HG02678 (cell line): ENCODE measurements around the gene RGS7.
"Not testable (repeated sequence)": the region's sequence is repeated elsewhere in the genome, so short reads cannot be mapped to it uniquely, and the experiment has no call there.

Experiments
- ATAC-seq: cut with Tn5 transposase; IDR thresholded peaks from one replicate; pipeline ENCODE4 v1.9.1; 2021; ENCODE audit warnings: mild to moderate bottlenecking, moderate library complexity; ENCODE audit not compliant: unreplicated experiment

Gene RGS7

GRCh38 chr1:241275226-241275625, 81.8 kb downstream of the RGS7 start:
- no peak for ATAC-seq

- no peak for ATAC-seq
Observed at GRCh38 chr1:241274693-241275092, 82.3 kb downstream of the RGS7 start.

GRCh38 chr1:241272828-241273227, 84.2 kb downstream of the RGS7 start:
- ATAC-seq, result no peak

GRCh38 chr1:241271427-241271826, 85.6 kb downstream of the RGS7 start:
- ATAC-seq, result no peak

GRCh38 chr1:241270016-241270415, 87.0 kb downstream of the RGS7 start:
- no peak for ATAC-seq

GRCh38 chr1:241269116-241269515, 87.9 kb downstream of the RGS7 start:
- ATAC-seq, result no peak

- no peak for ATAC-seq
Observed at GRCh38 chr1:241266121-241266520, 90.9 kb downstream of the RGS7 start.

GRCh38 chr1:241265428-241265827, 91.6 kb downstream of the RGS7 start:
- ATAC-seq, result no peak

GRCh38 chr1:241263346-241263745, 93.7 kb downstream of the RGS7 start:
- ATAC-seq, result no peak

- no peak for ATAC-seq
Observed at GRCh38 chr1:241253471-241253870, 103.5 kb downstream of the RGS7 start.

- ATAC-seq, result no peak
Observed at GRCh38 chr1:241250465-241250864, 106.5 kb downstream of the RGS7 start.

- no peak for ATAC-seq
Observed at GRCh38 chr1:241240069-241240468, 116.9 kb downstream of the RGS7 start.

GRCh38 chr1:241237873-241238272, 119.1 kb downstream of the RGS7 start:
- no peak for ATAC-seq

- no peak for ATAC-seq
Observed at GRCh38 chr1:241235256-241235897, 121.6 kb downstream of the RGS7 start.

- no peak for ATAC-seq
Observed at GRCh38 chr1:241229711-241230110, 127.3 kb downstream of the RGS7 start.

GRCh38 chr1:241229216-241229615, 127.8 kb downstream of the RGS7 start:
- ATAC-seq, result no peak

- ATAC-seq, result no peak
Observed at GRCh38 chr1:241228339-241228738, 128.7 kb downstream of the RGS7 start.

- ATAC-seq, result no peak
Observed at GRCh38 chr1:241225741-241226140, 131.3 kb downstream of the RGS7 start.

GRCh38 chr1:241224189-241224588, 132.8 kb downstream of the RGS7 start:
- not testable (repeated sequence) for ATAC-seq

- ATAC-seq, result not testable (repeated sequence)
Observed at GRCh38 chr1:241222813-241223212, 134.2 kb downstream of the RGS7 start.

- ATAC-seq, result no peak
Observed at GRCh38 chr1:241221319-241221718, 135.7 kb downstream of the RGS7 start.

GRCh38 chr1:241220913-241221312, 136.1 kb downstream of the RGS7 start:
- ATAC-seq, result not testable (repeated sequence)

- ATAC-seq, result no peak
Observed at GRCh38 chr1:241219449-241219848, 137.6 kb downstream of the RGS7 start.
